CD4-positive, alpha-beta T cell treated with Interleukin-6 for 4 hours (primary cell): ENCODE data around the gene PACSIN2.
"Not testable (repeated sequence)": the region's sequence is repeated elsewhere in the genome, so short reads cannot be mapped to it uniquely, and the experiment has no call there.

ENCODE experiments used
- DNase-seq: peaks from one replicate; pipeline ENCODE4 v3.0.0-alpha.2; 2020; ENCODE audit warnings: mixed read lengths

PACSIN2 gene

GRCh38 chr22:42991010-42991651 lies 23.8 kb downstream of the PACSIN2 start:
- DNase-seq = no peak

DNA sequence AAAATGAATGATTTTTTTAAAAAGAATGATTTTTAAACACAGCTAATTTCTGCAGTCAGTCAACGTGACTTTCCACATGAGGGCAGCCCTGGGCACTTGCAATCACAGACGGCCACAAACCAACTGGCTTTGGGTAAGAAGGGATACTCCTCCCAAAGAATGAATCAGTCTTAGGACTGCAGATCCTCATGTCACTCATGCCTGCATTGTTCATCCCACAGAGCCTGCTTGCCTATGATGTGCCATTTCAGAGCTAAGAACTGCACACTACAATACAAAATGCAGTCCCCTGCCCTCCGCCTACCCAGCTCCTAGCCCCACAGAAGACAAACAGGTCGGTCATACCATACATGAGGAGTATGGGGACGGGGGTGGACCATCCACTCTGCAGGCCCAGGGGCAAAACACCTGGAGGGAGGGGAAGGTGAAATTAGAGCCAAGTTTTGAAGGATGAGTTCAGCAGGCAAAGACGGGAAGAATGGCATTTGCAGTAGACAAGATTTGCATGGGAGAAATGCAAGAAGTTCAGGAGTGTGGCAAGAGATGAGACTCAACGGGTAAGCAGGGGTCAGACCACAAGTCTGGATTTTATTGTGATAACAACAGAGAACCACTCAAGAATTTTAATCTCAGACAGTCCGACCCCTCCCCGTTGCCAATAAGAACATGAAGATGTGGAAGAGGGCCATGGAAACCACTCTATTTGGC lies 24.7 kb downstream of the PACSIN2 start:
- DNase-seq = no peak

DNA sequence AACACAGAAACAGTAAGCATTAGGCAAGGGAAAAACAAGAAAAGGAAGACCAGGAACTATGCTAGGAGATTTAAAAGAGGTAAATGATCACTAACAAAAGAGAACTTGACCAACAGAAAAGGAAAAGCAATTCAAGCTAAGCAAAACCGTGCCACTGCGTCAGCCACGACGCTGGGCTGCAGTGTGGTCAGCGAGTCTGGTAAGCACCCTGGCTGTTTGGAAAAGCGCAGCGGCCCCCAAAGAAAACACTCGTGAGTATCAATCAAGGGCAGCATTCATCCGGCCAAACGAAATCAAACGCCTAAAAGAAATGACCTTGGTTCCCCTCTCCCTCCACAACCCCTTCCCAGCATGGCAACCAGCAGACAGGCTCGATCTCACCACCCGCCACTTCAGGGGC lies 28.8 kb downstream of the PACSIN2 start:
- DNase-seq = no peak

DNA sequence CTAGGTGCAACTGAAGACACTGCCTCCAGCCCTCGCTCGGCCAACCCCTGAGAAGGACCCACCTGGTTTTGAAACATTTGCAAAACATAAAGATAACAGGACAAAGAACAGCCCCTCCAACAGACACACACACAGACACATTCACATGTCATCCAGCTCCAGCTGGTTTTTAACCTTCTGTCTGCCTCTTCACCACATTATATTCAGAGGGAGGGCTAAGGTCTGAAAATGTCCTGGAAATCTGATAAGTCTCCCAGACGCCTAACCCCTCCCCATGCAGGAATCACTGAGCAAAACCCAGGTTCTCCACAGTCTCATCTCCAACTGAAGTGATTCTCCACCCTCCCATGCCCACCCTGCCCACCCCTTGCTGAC lies 29.4 kb downstream of the PACSIN2 start:
- DNase-seq = no peak

DNA sequence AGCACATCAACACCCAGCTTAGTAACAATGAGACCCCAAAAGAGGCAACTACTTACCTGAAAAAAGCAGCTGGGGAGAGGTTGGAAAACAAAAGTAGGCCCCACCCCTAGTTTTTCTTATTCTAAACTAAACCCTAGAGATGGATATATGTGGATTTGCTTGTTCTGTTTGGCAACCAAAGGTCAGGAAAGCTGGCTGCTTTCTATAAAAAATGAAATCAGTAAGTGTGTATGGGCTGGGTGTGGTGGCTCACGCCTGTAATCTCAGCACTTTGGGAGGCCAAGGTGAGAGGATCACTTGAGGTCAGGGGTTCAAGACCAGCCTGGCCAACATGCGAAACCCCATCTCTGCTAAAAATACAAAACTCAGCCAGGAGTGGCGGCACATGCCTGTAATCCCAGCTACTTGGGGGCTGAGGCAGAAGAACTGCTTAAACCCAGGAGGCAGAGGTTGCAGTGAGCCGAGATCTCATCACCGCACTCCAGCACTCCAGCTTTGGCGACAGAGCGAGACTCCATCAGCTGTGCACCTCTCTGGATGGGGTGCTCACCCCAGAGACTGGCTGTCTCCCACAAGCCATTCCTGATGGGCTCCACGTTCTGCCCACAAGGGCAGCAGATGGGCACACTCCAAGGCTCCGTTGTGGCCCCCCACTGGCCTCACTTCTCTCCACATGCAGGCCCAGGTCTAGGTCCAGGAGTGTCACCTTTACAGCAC lies 30.0 kb downstream of the PACSIN2 start:
- DNase-seq = no peak

- DNase-seq = no peak
These were observed 30.6 kb downstream of the PACSIN2 start for GRCh38 chr22:42984397-42984796.

- DNase-seq = no peak
These were observed 31.5 kb downstream of the PACSIN2 start for GRCh38 chr22:42983470-42983869.

DNA sequence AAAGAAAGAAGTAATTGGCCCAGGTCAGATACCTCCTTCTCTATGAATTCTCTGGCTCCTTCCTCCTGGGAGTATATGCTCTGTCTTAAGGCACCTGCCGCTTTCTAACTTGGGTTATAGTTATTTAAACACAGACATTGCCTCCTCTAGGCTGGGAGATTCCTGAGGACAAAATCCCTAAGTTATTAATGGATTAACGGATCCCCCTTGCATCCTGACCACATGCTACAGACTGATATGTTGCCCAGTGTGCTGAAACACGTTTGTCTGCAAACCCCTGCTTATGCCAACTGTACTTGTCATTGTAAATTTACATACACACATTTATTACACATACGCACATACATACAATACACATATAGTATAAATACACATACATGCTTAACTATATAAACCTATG lies 35.3 kb downstream of the PACSIN2 start:
- no peak for DNase-seq

DNA sequence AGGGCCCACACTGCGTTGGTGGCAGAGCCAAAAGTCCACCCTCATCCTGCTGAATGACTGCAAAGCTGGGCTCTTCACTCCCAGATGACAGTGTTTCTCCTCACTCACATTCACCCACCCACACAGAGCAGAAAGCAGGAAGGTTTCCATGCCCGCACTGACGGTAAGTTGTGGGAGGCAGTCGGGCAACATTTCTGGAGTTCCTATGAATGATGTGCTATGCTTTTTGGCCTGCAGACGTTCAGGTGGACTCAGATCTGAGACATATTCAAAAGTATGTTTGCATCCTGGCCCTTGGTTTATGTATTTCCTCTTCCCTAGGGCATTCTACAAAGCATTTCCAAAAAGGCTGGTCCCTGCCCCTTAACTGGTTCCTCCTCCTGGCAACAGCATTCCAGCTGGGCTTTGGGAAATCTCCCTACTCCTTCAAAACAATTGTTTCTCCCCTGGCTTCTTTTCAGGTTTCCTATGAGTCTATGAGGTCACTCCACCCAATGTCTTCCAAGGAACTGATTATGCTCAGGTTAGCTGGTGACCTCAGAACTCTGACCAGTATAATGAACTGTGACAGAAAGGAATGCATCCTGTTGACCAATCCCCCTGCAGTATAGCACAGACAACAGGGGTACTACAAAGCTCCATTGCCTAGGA lies 36.4 kb downstream of the PACSIN2 start:
- no peak for DNase-seq

- no peak for DNase-seq
These were observed 37.4 kb downstream of the PACSIN2 start for GRCh38 chr22:42977569-42977968.

- no peak for DNase-seq
These were observed 38.6 kb downstream of the PACSIN2 start for GRCh38 chr22:42976217-42976933.

GRCh38 chr22:42974223-42974622 lies 40.7 kb downstream of the PACSIN2 start:
- no peak for DNase-seq

DNA sequence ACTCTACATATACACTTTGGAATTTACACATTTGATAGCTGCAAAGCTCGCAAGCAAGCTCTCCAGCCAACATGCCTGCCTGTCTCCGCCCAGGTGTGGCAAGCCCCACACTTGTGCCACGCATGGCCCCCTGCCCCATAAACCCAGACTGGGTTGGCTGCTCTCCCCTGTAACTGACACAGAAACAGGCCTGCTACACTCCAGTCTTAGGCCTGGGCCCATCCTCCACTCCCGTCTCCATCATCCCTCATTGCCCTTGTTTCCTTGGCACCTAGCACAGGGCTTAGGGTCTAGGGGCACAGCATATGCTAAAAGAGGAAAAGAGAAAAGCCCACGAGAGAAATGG lies 41.4 kb downstream of the PACSIN2 start:
- DNase-seq = no peak

- no peak for DNase-seq
These were observed 42.1 kb downstream of the PACSIN2 start for GRCh38 chr22:42972649-42973535.

GRCh38 chr22:42971473-42971860 lies 43.5 kb downstream of the PACSIN2 start:
- DNase-seq = not testable (repeated sequence)

DNA sequence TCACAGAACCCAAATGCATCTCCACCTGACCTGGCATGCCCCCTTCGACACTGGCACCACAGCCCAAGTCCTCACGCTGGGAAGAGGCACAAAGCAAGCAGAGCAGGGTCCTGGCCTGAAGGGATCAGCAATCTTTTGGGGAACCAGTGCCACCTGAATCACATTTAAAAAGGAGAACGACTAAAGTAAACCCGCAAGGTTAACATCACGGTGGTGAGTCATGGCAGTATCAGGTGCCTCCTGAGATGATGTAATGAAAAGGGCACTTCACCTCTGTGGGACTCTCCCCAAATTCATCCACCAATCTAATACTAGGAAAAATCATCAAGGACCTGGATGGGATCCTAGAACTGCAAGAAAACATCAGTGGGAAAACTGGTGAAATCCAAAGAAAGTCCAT lies 44.9 kb downstream of the PACSIN2 start:
- DNase-seq = no peak

DNA sequence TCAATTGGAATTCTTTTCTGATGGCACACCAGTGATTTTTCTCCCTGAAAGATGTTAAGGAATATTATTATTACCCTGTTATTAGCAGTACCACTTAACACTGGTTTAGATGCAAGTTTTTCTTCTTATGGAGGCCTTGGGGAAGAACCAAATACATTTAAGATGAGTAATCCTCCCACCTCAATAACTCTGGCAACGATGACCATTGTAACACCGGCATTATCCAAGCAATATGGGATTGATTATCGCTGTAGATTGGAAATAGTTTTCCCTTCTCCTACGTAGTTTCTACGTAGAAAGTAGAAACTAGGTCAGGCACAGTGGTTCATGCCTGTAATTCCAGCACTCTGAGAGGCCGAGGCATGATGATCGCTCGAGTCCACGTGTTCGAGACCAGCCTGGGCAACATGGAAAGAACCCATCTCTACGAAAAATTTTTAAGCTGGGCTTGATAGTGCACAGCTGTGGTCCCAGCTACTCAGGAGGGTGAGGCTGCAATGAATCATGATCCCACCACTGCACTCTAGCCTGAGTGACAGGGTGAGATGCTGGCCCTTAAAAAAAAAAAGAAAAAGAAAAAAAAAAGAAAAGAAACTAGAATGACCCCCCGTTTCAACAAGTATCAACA lies 45.5 kb downstream of the PACSIN2 start:
- DNase-seq = no peak

DNA sequence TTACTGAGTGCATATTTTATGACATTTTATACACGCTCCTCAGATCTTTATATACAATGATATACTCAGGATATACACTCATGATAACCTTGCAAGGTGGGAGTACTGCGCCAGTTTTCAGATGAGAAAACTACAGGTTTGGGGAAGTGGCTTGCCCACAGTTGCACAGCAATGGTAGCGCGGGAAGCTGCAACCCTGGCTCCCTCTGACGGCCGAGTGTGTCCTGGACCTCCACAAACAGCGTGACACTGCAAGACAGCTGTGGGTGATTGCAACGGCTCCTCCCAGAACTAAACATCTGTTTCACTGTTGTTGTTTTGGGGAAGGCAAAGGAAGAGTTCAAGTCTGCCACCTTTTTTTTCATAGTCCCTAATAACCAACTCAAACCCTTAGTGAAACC lies 47.0 kb downstream of the PACSIN2 start:
- DNase-seq = no peak

DNA sequence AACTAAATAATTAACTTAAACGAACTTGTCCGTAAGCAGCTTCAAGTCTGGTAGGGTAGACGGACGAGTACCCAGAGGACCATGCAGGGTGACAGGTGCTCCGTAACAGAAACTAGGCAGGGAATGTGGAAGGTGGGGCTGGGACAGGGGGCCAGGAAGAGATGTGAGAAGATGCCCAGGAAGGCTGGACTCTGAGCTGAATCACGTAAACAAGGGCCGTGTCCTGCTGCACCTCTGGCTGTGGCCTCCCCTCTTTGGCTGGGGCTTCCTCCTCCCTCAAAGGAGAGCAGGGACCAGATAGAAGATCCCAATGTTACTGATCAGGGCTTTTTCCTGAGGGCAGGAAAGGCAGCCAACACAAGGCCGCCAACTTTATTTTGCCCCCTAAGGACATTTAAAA lies 47.9 kb downstream of the PACSIN2 start:
- no peak for DNase-seq

- DNase-seq = no peak
These were observed 48.5 kb downstream of the PACSIN2 start for GRCh38 chr22:42966497-42966896.

DNA sequence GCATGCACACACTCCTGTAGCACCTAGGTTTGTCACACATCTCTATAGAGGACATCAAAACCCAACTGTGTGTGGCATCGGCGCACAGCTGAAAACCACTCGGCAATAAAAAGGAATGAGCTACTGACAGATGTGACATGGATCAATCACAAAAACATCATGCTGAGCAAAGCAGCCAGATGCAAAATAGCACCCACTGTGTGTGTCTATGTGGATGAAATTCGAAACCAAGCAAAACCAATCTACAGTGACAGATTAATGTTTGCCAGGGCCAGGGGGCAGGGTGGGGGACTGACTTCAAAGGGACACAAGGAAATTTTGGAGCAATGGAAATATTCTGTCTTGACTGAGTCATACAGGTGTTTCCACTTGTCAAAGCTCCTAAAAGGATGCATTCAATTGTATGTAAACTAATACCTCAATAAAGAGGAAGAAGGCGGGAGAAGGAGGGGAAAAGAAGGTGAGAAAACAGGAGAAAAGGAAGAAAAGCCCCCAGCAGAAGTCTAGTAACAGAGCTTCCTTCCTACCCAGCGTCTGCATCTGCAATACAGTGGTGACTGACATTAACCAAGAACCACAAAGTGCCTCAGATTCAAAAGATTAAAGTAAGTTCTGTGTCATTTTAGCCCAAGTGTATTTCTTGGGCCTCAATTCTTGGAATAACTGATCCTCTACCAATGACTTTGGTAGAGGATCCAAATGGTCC lies 49.8 kb downstream of the PACSIN2 start:
- DNase-seq = no peak
